Measurements from ENCODE around the gene PSMD7.

PSMD7 gene

DNA sequence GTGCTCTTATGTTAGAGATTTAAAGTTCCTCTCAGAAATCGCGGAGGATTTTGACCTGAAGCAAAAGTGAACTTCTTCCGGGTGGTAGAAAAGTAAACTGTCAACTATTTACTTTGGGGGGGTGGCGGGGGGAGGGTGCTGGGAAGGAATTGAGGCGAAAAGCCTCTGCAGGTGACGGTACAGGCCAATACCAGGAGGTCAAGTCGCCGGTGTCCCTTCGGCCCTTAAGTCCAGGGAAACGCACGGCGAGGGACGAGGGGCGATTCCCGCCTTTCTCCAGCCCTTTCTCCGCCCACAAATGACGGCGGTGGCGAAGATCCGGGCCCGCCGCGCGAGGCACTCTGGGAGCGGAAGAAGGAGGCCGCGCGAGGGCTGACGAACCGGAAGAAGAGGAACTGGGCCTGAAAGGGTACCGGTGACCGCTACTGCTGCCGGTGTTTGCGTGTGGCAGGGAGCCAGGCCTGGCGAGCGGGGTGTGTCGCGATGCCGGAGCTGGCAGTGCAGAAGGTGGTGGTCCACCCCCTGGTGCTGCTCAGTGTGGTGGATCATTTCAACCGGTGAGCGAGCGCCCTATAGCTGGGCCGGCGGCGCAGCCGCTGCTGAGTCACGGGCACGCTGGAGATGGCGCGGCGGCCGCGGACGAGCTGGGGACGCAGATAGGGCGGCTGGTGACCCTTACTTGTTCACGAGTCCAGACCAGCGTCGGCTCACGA is at the start of gene PSMD7:
PSMD7 (plus strand) TSS at position 383 of the 713 bp plus-strand sequence; CDS start at position 484, 101 bp downstream.
- DNase-seq: peak; percentile 74

DNA sequence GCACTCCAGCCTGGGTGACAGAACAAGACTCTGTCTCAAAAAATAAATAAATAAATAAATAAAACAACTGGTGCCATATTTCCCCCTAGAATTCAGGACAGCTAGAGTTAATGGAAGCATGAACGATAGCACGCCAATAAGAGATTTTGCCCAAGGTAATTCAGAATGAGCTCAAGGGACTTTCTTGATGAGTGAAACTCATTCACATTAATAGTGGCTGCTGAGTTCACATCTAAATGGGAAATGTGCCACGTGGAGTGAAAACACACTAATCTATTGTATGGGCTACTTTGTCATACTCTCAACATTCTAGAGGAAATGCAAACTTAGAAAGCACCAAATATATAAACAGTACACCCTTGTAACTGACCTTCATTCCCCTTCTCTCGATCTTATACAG is 47.4 kb upstream of the PSMD7 start:
- DNase-seq: no peak

DNA sequence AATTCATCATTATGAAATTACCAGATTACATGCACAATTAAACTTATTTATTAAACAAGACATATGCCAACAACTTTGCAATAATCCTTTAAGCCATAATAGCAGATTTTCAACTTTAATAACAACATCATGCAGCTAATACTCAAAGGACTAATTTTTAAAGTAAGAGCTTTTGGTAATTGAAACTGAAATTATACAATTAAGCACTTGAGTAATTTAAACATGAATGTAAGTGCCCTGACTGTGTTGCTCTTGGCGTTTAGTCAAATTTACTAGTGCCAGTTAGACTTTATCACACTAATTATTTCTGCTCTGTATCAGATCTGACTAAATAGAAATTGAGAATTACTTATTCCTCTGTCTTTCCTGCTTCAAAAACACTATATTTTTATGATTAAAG is 46.8 kb upstream of the PSMD7 start:
- DNase-seq: no peak

DNA sequence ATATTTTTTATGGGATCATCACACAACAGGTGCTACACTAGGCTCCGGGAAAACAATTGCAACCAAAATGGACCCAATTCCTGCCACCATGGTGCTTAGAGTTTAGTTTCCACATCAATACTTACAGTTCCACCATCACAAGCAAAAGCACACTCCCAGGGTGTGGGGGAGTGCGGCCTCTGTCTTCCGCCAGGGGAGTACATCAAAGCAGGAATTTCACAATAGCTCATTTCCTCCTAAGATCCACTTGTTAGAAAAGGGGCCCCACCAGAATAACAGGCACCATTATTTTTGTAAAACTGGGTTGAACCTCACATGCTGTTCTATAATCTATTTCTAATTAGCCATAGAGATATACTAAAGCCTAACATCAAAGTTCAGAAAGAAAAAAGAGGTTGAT is 44.3 kb upstream of the PSMD7 start:
- no peak for DNase-seq

DNA sequence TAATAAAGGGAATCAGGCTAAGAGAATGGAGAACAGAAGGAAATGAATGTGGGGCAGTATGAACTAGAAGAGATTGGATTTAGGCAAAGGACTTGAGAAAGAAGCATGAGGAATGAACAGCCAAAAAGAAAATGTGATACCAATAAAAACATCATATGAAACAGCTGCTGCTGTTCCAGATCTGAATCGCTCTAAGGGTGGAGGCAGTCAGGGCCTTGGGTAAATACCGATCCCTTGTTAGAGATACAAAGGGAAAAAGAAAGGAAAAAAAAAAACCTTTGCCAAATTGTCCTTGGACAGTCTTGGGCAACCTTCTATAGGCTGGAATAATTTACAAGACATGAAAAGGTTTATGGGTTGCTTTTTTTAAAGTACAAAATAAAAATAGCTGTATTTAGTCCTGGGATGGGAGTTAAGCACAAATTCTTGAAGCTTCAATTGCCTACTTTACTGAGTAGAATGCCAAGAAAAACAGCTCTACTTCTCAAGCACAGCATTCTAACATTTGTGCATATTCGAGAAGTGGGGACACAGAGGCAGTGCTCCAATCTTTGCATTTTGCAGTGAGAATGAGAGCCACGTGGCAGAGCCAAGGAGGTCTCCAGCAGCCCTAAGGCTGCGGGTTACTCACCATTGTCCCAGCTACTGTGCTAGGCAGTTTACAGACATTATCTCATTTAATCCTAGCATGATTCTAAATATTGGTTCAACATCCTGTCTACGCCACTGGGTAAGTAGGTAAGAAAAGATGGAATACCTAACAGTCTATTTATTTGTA is 43.3 kb upstream of the PSMD7 start:
- DNase-seq: no peak

DNA sequence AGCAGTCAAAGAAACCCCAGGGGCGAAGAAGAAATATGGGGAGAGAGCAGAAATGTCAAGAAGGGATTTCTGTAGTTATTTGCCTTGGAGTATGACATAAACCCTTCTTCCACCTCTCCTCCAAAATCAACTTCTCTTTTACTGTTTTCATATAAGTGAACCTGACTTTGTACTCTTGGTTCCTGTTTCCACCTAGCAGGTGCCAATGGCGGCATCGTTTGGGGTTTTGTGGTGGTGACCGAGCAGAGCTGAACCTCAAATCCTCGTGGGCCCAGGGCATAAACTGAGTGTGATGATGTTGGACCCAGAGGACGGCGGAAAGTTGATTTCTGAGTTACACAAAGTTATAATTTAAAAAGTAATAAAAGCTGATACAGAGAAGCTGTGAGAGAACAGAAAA is 39.6 kb upstream of the PSMD7 start:
- no peak for DNase-seq

DNA sequence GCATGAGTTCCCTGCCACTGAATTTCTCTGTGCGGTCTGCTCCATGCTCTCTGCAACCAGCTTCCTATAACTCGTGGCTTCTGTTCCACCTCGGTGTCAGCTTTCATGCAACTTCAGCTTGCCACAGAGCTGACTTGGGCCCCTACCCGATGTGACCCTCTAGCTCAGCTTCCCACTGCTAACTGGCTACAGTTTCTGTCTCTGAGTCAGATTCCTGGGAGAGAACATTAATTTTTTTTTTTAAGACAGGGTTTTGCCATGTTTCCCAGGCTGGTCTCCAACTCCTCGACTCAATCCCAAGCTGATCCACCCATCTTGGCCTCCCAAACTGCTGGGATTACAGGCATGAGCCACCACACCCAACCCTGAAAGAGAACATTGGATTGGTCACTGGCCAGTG is 35.5 kb upstream of the PSMD7 start:
- no peak for DNase-seq

DNA sequence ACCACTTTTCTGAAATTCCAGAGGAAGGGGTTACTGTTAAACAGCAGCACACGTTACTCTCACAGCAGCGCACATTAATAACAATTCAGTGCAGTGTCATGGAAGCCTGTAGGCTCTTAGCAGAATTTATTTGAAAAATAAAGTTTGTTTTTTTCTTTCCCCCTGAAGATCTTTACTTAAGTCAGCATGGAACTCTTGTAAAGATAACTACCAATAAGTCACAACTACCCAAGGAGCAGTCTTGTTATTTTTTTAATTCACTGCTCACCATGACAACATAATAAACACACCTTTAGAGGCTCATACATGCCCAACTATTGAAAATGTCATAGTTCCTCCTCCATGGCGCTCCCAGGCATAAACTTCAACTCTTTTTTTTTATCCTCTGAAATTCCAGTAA is 31.8 kb upstream of the PSMD7 start:
- no peak for DNase-seq

DNA sequence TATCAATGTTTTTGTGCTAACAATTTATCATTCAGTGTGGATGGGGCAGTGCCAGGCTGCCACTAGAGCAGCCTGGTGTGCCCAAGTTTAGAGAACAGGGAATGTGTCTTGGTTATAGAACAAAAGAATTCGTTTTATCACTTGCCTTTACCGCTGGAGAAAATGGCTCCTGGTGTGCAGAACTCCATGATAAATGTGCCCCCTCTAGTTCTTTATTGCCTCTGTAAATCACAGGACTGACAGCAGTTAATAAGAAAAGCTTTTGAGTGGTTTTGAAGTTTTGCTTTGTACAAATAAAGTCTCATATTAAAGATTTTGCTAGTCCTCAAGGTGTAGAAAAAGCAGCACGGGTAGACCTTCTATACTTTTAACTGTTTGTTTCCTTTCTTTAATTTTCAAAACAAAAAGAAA is 28.2 kb upstream of the PSMD7 start:
- no peak for DNase-seq

DNA sequence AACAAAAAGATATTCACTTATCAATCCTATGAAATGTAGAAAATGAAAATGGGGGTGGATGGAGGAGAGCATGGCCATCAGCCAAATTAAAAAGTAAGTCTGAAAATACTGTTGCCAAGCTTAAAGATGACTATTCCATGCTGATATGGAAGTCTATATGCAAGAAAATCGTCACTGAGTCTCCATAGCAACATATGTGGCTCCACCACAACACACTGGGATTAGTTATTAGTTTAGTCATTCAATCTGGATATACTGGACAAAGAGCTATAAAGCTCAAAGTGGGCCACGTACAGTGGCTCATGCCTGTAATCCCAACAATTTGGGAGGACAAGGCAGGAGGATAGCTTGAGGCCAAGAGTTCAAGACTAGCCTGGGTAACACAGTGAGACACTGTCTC is 24.7 kb upstream of the PSMD7 start:
- no peak for DNase-seq

DNA sequence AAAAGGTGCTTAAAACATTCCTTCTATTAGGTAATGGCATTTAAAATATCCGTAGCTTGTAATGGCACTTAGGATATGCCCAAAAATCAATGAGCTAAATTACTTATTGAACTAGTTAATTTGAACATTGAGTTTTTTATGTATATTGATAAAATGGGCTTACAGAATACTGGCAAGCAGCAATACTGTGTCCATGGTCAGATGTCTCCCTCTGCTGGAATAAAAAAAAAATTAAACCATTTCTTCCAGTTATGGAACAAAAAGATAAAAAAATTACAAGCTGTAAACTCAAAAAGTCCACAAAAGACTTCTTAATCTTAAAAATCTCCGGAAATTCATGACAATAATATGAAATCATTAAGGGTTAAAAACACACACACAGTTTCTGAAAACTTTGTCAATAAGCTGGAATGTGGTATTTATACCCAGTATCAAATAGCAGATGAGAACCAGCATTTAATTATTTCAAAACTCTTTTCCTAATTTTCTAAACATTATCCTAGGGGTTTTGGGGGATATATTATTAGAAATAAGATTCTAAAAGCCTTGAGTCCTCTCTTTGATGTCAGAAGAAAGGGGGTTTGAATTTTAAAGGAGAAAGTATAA is 21.5 kb upstream of the PSMD7 start:
- DNase-seq: no peak

DNA sequence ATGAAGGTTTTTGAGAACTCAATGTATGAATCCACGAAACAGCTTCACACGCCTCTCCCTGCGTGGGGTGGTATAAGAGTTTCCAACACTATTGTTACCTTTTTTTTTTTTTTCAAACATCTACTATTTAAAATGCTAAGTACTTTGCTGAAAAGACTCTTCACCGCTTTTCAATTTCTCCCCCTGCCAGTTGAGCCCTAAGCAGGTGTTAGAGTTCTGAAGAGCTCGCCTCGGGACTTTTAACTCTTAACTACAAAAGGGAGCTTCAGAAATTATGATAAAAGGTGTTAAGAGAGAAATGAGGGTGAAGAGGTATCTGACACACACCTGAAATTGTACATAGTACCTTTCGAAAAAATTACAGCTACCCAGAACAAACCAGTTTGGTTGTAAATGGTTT is 20.9 kb upstream of the PSMD7 start:
- no peak for DNase-seq

DNA sequence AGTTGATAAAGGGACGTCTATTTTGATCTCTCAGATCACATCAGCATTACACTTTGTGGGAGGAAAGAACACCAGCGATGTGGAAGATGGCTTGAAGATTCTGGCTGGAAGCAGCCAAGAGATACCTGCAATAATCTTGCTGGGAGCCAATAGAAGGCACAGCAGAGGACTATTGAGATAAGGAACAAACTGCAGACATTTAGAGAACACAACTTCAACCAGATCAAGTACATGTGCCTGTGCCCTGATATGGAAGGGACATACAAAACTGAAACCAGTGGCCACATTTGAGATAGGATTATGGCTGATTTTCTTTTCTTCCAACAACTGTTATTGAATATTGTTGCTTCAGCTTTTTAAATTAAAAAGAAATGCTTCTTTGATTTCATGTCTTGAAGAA is 18.6 kb upstream of the PSMD7 start:
- DNase-seq: no peak

DNA sequence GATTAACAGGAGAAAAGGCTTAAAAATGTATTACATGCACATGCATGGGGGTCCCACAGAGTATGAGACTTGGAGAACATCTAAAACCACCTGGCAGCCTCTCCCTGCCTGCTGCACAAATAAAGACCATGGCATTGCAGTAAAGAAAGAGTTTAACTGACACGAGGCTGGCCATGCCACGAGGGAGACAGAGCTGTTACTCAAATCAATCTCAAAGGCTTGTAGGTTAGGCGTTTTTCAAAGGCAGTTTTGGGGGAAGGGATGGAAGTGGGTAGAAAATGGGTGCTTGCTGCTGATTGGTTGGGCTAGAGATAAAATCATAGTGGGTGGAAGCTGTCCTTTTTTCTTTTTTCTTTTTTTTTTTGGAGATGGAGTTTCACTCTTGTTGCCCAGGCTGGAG is 17.3 kb upstream of the PSMD7 start:
- DNase-seq: no peak

DNA sequence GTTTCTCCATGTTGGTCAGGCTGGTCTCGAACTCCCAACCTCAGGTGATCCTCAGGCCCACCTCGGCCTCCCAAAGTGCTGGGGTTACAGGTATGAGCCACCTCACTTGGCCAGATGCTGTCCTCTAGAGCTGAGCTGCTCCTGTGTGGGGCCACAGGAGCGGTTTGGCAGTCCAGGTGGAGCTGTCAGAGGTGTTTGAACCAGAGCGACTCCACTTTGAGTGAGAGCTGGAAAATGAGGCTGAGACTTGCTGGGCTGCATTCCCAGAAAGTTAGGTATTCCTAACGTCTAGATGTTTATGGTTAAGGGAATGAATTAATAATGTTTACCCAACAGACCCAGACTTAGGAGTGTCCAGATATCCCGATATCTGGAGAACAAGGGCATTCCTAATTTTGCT is 16.8 kb upstream of the PSMD7 start:
- no peak for DNase-seq

DNA sequence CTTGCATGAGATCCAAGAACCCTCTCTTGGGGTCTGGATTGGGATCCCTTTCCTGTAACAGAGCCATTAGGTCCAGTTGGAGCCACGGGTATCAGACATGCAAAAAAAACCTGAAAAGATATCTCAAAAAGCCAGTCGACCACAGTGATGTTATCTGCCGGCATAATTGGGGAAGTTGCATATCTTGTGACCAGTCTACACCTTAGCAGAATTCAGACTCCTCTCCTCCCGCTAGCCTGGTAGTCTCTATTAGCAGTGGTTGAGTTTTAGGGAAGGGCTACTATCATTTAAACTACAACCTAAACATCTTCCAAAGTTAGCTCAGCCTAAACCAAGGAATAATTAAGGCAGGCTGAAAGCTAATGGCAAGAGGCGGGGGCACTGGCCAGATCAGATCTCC is 16.2 kb upstream of the PSMD7 start:
- DNase-seq: no peak

DNA sequence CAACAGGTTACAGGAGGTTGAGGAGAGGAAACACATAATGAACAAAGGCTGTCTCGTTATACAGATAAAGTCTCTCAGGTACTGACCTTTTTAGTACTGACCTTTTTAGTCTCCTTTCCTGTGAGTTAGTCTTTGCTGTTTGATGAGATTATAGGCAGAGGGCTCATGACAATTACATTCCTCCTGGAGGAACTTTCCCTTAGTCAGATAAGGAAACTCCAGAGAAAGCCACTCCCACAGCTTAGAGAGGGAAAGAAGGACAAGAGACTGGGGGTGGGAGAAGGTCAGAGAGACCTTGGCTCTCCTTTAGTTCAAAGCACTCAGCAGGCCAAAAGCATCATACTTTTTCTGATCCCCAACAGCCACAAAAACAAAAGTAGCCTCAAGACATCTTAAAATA is 15.3 kb upstream of the PSMD7 start:
- DNase-seq: no peak

DNA sequence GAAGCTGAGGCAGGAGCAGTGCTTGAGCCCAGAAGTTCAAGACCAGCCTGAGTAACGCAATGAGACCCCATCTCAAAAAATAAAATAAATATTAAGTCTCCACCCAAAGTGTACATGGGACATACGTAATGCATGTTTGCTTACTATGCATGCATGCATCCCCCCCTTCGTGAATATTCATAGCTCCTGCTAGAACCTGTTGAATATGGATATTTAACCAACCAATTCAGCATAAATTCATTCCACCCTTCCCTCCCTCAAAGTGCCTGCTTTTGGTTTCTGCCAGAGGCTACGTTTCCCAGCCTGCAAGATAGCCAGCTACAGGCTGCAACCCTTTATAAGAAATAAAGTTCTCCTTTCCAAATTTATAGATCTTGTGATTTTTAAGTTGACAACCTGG is 12.9 kb upstream of the PSMD7 start:
- no peak for DNase-seq

DNA sequence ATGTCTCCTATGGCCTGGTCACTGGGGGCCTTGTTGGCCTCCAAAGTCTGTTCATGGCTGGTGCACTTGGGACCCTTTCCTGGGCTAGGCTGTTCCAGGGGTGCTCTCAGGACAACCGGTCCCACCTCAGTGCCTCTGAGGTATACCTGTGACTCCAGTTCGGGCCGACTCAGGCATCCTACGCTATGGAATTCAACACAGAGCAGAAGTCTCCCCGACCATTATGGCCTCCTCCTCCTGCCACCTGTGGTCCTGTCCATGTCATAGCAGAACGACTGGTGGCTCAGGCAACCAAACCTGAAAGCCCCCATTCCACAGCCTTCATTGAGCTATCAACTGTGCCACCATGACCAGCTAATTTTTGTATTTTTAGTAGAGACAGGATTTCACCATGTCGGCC is 8.5 kb upstream of the PSMD7 start:
- DNase-seq: no peak

DNA sequence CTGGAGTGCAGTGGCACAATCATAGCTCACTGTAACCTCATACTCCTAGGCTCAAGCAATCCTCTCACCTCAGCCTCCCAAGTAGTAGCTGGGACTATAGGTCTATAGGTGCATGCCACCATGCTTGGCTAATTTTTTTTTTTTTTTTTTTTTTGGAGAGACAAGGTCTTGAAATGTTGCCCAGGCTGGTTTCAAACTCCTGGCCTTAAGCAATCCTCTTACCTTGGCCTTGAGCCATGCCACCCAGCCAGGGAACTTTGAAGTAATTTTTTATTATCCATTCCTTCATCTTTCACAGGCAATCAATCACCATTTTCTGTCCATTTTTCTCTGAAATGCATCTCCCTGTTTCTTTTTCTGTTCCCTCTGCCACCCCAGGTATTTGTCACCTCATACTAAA is 6.3 kb upstream of the PSMD7 start:
- no peak for DNase-seq

DNA sequence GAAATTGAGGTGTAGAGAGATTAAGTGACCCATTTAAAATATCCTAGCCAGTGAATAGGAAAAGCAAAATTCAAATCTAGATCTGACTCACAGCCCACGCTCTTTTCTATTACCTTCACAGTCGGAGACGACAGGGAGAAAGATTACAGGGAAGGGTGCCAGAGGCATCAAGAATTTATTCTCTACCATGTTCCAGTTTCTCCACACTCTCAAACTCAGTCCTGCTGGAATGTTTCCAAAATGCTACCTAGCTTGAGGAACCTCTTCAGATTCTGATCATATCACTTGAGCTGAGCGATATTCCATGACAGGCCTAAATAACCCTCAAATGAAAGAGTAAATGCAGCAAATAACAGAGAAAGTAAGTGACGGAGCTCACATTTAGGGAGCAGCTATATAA is 5.4 kb upstream of the PSMD7 start:
- no peak for DNase-seq

DNA sequence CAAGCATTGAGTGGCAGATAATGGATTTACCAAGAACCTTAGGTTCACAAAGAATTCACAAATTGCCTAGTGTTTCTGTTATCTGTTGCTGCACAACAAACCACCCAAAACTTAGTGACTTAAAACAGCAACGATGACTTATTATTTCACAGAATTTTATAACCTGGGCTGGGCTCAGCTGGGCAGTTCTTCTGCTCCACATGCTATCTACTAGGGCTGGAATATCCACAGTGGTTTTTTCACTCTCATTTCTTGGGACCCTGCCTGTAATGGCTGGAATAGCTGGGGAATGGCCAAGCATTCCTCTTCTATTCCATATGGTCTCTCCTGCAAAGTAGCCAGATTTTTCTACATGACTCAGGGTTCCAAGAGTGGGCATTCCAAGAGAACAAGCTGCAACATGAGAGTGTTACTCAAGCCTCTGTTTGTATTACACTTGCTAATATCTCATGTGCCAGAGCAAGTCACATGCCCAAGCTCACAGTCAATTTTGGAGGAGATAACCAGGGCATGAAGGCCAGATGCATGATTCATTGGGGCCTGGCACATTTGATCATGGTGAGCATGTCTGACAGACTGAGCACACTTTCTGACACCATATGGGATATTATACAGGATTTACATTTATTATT is 4.9 kb upstream of the PSMD7 start:
- DNase-seq: no peak

DNA sequence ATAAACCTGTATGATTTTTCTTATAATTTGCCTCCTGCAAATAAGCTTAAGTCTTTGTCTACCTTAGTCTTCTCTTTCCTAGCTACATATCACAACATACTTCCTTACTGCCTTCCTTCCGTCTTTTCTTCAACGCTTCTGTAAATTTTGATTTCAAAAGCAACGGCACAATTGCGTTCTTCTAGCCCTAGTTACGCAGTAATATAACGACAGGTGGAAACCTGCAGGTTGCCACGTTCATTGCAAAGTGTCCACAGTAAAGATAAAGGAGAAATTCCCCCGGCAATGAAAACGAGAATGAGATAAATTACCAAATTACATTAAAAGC is 546 bp upstream of the PSMD7 start:
- DNase-seq: no peak

DNA sequence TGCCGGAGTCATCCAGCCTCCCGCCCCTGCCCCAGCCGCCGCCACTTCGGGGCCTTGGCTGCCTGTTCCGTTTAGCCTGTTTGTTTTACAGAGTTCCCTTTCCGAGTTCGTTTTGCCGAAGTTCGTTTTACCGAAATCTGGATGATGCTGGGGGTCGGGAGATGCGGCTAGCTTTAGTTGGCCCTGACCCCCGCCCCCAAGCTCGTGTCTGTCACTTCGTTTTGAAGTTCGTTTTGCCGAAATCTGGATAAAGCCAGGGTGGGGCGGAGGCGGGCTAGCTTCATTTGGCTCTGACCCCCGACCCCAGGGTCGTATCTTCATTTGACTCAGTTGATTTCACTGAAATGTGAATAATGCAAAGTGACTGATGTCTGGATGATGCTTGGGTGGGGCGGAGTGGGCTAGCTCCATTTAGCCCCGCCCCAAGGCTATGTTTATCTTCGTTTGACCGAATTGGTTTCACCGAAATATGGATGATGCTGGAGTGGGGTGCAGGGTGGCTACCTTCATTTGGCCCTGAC is 591 bp downstream of the PSMD7 start:
- no peak for DNase-seq

Measured in NCI-H774 (cell line).